ENCODE measurements around the gene ALOX5AP. TPM values are rescaled to one million over a fixed set of nuclear protein-coding genes. Genes with fewer than 3 reads are reported as not detected.
A peak's percentile ranks its signal among the peaks of the same experiment; 100 is the strongest.

The ALOX5AP gene
- total and polyA plus RNA-seq, 2 experiments from 2014 or later: 0.49 TPM; not detected in 1

- Histone ChIP-seq H4K20me1 (ENCODE audit: insufficient read depth) (no peaks in the 10 kb centered on the region), H3K4me3 (no peak overlapping the region), H3K9me3 (ENCODE audit: low read depth) (no peaks in the 10 kb centered on the region), H2AFZ (no peak overlapping the region), H3K4me2 (ENCODE audit: unreplicated experiment) (no peak overlapping the region), H3F3A (ENCODE audit: insufficient read depth) (no peaks in the 10 kb centered on the region), H3K4me1 (ENCODE audit: insufficient read depth) (no peaks in the 10 kb centered on the region; the same call in 1 of the 2 replicates), H3K9me2 (ENCODE audit: insufficient read depth) (no peaks in the 10 kb centered on the region), H3K27me3 (replicated peaks; ENCODE audit: insufficient read depth) (no peaks in the 10 kb centered on the region; the same call in 1 of the 2 replicates), H3K9ac (no peak overlapping the region), H3K36me3 (ENCODE audit: low read depth) (no peaks in the 10 kb centered on the region), H3K79me2 (ENCODE audit: insufficient read depth) (no peaks in the 10 kb centered on the region), H3K27ac (no peak overlapping the region)
- no peak for TF ChIP-seq EZH2 (IDR thresholded peaks at IDR 0.05; ENCODE audit: insufficient read depth, poor library complexity, severe bottlenecking)
- TF ChIP-seq EZH2phosphoT487 (IDR thresholded peaks at IDR 0.05; ENCODE audit: insufficient read depth, low read depth): no peak
- WGBS, 2 experiments (ENCODE audit: low coverage in 1 of 2, low lambda C conversion rate in 2 of 2, missing lambda C conversion rate in 2 of 2): 82 to 83% methylated on average over 4 of the region's 4 CpGs
- in situ Hi-C loops (cut with MboI): no loop called here
- no peak for DNase-seq
Measured at GRCh38 chr13:30762643-30763042, 27.3 kb downstream of the ALOX5AP start.

GRCh38 chr13:30763786-30764413 is 28.6 kb downstream of the ALOX5AP start:
- Histone ChIP-seq H3K4me2 (ENCODE audit: unreplicated experiment) (no peak overlapping the region), H3K4me3 (no peak overlapping the region), H3K36me3 (ENCODE audit: low read depth) (no peaks in the 10 kb centered on the region), H3K9me3 (ENCODE audit: low read depth) (no peaks in the 10 kb centered on the region), H3F3A (ENCODE audit: insufficient read depth) (no peaks in the 10 kb centered on the region), H3K27ac (no peak overlapping the region), H3K9ac (no peak overlapping the region), H4K20me1 (ENCODE audit: insufficient read depth) (no peaks in the 10 kb centered on the region), H3K4me1 (ENCODE audit: insufficient read depth) (no peaks in the 10 kb centered on the region; the same call in 1 of the 2 replicates), H3K9me2 (ENCODE audit: insufficient read depth) (no peaks in the 10 kb centered on the region), H3K79me2 (ENCODE audit: insufficient read depth) (no peaks in the 10 kb centered on the region), H3K27me3 (replicated peaks; ENCODE audit: insufficient read depth) (no peaks in the 10 kb centered on the region), H2AFZ (peak overlapping the region; percentile 12; the same call in 1 of the 2 replicates)
- whole genome bisulfite sequencing, 2 experiments (ENCODE audit: low coverage in 1 of 2, low lambda C conversion rate in 2 of 2, missing lambda C conversion rate in 2 of 2): 54 to 61% methylated on average over 8 of the region's 8 CpGs
- peak; percentile 36 for DNase-seq
- in situ Hi-C loops (cut with MboI): no loop called here
- no peak for TF ChIP-seq EZH2phosphoT487 (IDR thresholded peaks at IDR 0.05; ENCODE audit: insufficient read depth, low read depth)
- TF ChIP-seq EZH2 (IDR thresholded peaks at IDR 0.05; ENCODE audit: insufficient read depth, poor library complexity, severe bottlenecking): no peak

- Histone ChIP-seq H3K9ac (no peak overlapping the region), H2AFZ (no peak overlapping the region), H3F3A (ENCODE audit: insufficient read depth) (no peaks in the 10 kb centered on the region), H3K9me3 (ENCODE audit: low read depth) (no peaks in the 10 kb centered on the region), H3K36me3 (ENCODE audit: low read depth) (no peaks in the 10 kb centered on the region), H3K79me2 (ENCODE audit: insufficient read depth) (no peaks in the 10 kb centered on the region), H3K9me2 (ENCODE audit: insufficient read depth) (no peaks in the 10 kb centered on the region), H3K4me1 (ENCODE audit: insufficient read depth) (no peaks in the 10 kb centered on the region), H3K27ac (no peak overlapping the region), H4K20me1 (ENCODE audit: insufficient read depth) (no peaks in the 10 kb centered on the region), H3K4me3 (no peak overlapping the region), H3K27me3 (replicated peaks; ENCODE audit: insufficient read depth) (no peaks in the 10 kb centered on the region), H3K4me2 (ENCODE audit: unreplicated experiment) (no peak overlapping the region)
- DNase-seq: no peak
- TF ChIP-seq EZH2 (IDR thresholded peaks at IDR 0.05; ENCODE audit: insufficient read depth, poor library complexity, severe bottlenecking) (no peak), EZH2phosphoT487 (IDR thresholded peaks at IDR 0.05; ENCODE audit: insufficient read depth, low read depth) (no peak)
- in situ Hi-C loops (cut with MboI): no loop called here
- 60 to 61% methylated on average over 2 of the region's 2 CpGs for WGBS, 2 experiments (ENCODE audit: low coverage in 1 of 2, low lambda C conversion rate in 2 of 2, missing lambda C conversion rate in 2 of 2)
Measured at GRCh38 chr13:30766231-30766630, 30.9 kb downstream of the ALOX5AP start.

- Histone ChIP-seq H3K4me2 (ENCODE audit: unreplicated experiment) (no peak overlapping the region), H2AFZ (no peak overlapping the region), H3K36me3 (ENCODE audit: low read depth) (no peaks in the 10 kb centered on the region), H3K9me2 (ENCODE audit: insufficient read depth) (no peaks in the 10 kb centered on the region), H3K27me3 (replicated peaks; ENCODE audit: insufficient read depth) (no peaks in the 10 kb centered on the region), H3K4me1 (ENCODE audit: insufficient read depth) (no peaks in the 10 kb centered on the region), H3K9me3 (ENCODE audit: low read depth) (no peaks in the 10 kb centered on the region), H3F3A (ENCODE audit: insufficient read depth) (no peaks in the 10 kb centered on the region), H3K79me2 (ENCODE audit: insufficient read depth) (no peaks in the 10 kb centered on the region), H3K9ac (no peak overlapping the region), H3K27ac (no peak overlapping the region), H3K4me3 (no peak overlapping the region), H4K20me1 (ENCODE audit: insufficient read depth) (no peaks in the 10 kb centered on the region)
- DNase-seq: no peak
- TF ChIP-seq EZH2 (IDR thresholded peaks at IDR 0.05; ENCODE audit: insufficient read depth, poor library complexity, severe bottlenecking) (no peak), EZH2phosphoT487 (IDR thresholded peaks at IDR 0.05; ENCODE audit: insufficient read depth, low read depth) (no peak)
- in situ Hi-C loops (cut with MboI): no loop called here
- 75 to 77% methylated on average over 4 of the region's 4 CpGs for WGBS, 2 experiments (ENCODE audit: low coverage in 1 of 2, low lambda C conversion rate in 2 of 2, missing lambda C conversion rate in 2 of 2)
Measured at GRCh38 chr13:30770929-30771328, 35.6 kb downstream of the ALOX5AP start.

All from GM23248 (cell line).